ENCODE results near the gene ZNF26.
A peak's percentile ranks its signal among the peaks of the same experiment; 100 is the strongest.
"Not testable (repeated sequence)": the region's sequence is repeated elsewhere in the genome, so short reads cannot be mapped to it uniquely, and the experiment has no call there.

The ZNF26 gene

GRCh38 chr12:132986001-132986884, at the start of gene ZNF26:
ZNF26 (plus strand) TSS chr12:132986367; CDS start chr12:132986841, 474 bp downstream.
- Mint-ChIP-seq H3K9me3 (peaks cover 44% of the 10 kb centered on the region), H3K4me3 (peak within 1 kb of the TSS; percentile 84), H3K27ac (peak within 1 kb of the TSS; percentile 89), H3K4me1 (peaks cover 34% of the 10 kb centered on the region), H3K27me3 (peaks cover 3% of the 10 kb centered on the region), H3K36me3 (ENCODE audit: low read depth) (peaks cover 45% of the 10 kb centered on the region)
- ATAC-seq (peak; percentile 98), DNase-seq (peak; percentile 87)

GRCh38 chr12:132936921-132937320, 49.2 kb upstream of the ZNF26 start:
- H3K27ac Mint-ChIP-seq, H3K27me3 Mint-ChIP-seq, ATAC-seq, H3K4me3 Mint-ChIP-seq, H3K4me1 Mint-ChIP-seq, DNase-seq: not testable (repeated sequence)
- peaks cover 59% of the 10 kb centered on the region for H3K9me3 Mint-ChIP-seq
- peaks cover 62% of the 10 kb centered on the region for H3K36me3 Mint-ChIP-seq (ENCODE audit: low read depth)

- ATAC-seq: no peak
- Mint-ChIP-seq H3K36me3 (ENCODE audit: low read depth) (peaks cover 62% of the 10 kb centered on the region), H3K27ac (no peak overlapping the region), H3K4me1 (no peaks in the 10 kb centered on the region), H3K27me3 (no peaks in the 10 kb centered on the region), H3K4me3 (no peak overlapping the region), H3K9me3 (peaks cover 55% of the 10 kb centered on the region)
- no peak for DNase-seq
Measured at GRCh38 chr12:132937476-132937875, 48.7 kb upstream of the ZNF26 start.

- not testable (repeated sequence) for H3K4me1 Mint-ChIP-seq, H3K27me3 Mint-ChIP-seq, H3K27ac Mint-ChIP-seq, DNase-seq, ATAC-seq, H3K4me3 Mint-ChIP-seq
- H3K9me3 Mint-ChIP-seq: peaks cover 47% of the 10 kb centered on the region
- peaks cover 64% of the 10 kb centered on the region for H3K36me3 Mint-ChIP-seq (ENCODE audit: low read depth)
Measured at GRCh38 chr12:132938807-132939206, 47.4 kb upstream of the ZNF26 start.

- Mint-ChIP-seq H3K27me3 (no peaks in the 10 kb centered on the region), H3K4me3 (no peak overlapping the region), H3K4me1 (no peaks in the 10 kb centered on the region), H3K27ac (no peak overlapping the region), H3K9me3 (peaks cover 45% of the 10 kb centered on the region), H3K36me3 (ENCODE audit: low read depth) (peaks cover 67% of the 10 kb centered on the region)
- no peak for DNase-seq
- no peak for ATAC-seq
Measured at GRCh38 chr12:132940071-132940719, 46.0 kb upstream of the ZNF26 start.

- peaks cover 45% of the 10 kb centered on the region for H3K9me3 Mint-ChIP-seq
- no peaks in the 10 kb centered on the region for H3K27me3 Mint-ChIP-seq
- H3K4me1 Mint-ChIP-seq: no peaks in the 10 kb centered on the region
- no peak overlapping the region for H3K4me3 Mint-ChIP-seq
- ATAC-seq: no peak
- peak overlapping the region; percentile 41 for H3K27ac Mint-ChIP-seq
- DNase-seq: no peak
- peaks cover 69% of the 10 kb centered on the region for H3K36me3 Mint-ChIP-seq (ENCODE audit: low read depth)
Measured at GRCh38 chr12:132941336-132941954, 44.7 kb upstream of the ZNF26 start.

- DNase-seq (no peak), ATAC-seq (no peak)
- H3K4me3 Mint-ChIP-seq: no peak overlapping the region
- no peaks in the 10 kb centered on the region for H3K27me3 Mint-ChIP-seq
- H3K36me3 Mint-ChIP-seq (ENCODE audit: low read depth): peaks cover 73% of the 10 kb centered on the region
- H3K9me3 Mint-ChIP-seq: peaks cover 37% of the 10 kb centered on the region
- no peak overlapping the region for H3K27ac Mint-ChIP-seq
- H3K4me1 Mint-ChIP-seq: no peaks in the 10 kb centered on the region
Measured at GRCh38 chr12:132942611-132943010, 43.6 kb upstream of the ZNF26 start.

- Mint-ChIP-seq H3K27ac (no peak overlapping the region), H3K36me3 (ENCODE audit: low read depth) (peaks cover 82% of the 10 kb centered on the region), H3K4me3 (no peak overlapping the region), H3K27me3 (no peaks in the 10 kb centered on the region), H3K9me3 (peaks cover 47% of the 10 kb centered on the region), H3K4me1 (no peaks in the 10 kb centered on the region)
- DNase-seq (no peak), ATAC-seq (no peak)
Measured at GRCh38 chr12:132945806-132946205, 40.4 kb upstream of the ZNF26 start.

- no peaks in the 10 kb centered on the region for H3K27me3 Mint-ChIP-seq
- DNase-seq: no peak
- H3K27ac Mint-ChIP-seq: no peak overlapping the region
- no peak overlapping the region for H3K4me3 Mint-ChIP-seq
- ATAC-seq: no peak
- no peaks in the 10 kb centered on the region for H3K4me1 Mint-ChIP-seq
- H3K9me3 Mint-ChIP-seq: peaks cover 42% of the 10 kb centered on the region
- peaks cover 76% of the 10 kb centered on the region for H3K36me3 Mint-ChIP-seq (ENCODE audit: low read depth)
Measured at GRCh38 chr12:132946246-132946820, 39.8 kb upstream of the ZNF26 start.

- H3K27ac Mint-ChIP-seq: no peak overlapping the region
- no peaks in the 10 kb centered on the region for H3K27me3 Mint-ChIP-seq
- no peak overlapping the region for H3K4me3 Mint-ChIP-seq
- H3K9me3 Mint-ChIP-seq: peaks cover 40% of the 10 kb centered on the region
- no peak for DNase-seq
- peaks cover 66% of the 10 kb centered on the region for H3K36me3 Mint-ChIP-seq (ENCODE audit: low read depth)
- H3K4me1 Mint-ChIP-seq: no peaks in the 10 kb centered on the region
- no peak for ATAC-seq
Measured at GRCh38 chr12:132948146-132949066, 37.8 kb upstream of the ZNF26 start.

GRCh38 chr12:132949936-132950837, 36.0 kb upstream of the ZNF26 start:
- ATAC-seq (no peak), DNase-seq (no peak)
- peaks cover 15% of the 10 kb centered on the region for H3K4me1 Mint-ChIP-seq
- peaks cover 57% of the 10 kb centered on the region for H3K36me3 Mint-ChIP-seq (ENCODE audit: low read depth)
- H3K27me3 Mint-ChIP-seq: no peaks in the 10 kb centered on the region
- peaks cover 38% of the 10 kb centered on the region for H3K9me3 Mint-ChIP-seq
- no peak overlapping the region for H3K27ac Mint-ChIP-seq
- H3K4me3 Mint-ChIP-seq: no peak overlapping the region

- H3K9me3 Mint-ChIP-seq: peaks cover 33% of the 10 kb centered on the region
- ATAC-seq: no peak
- H3K4me1 Mint-ChIP-seq: peaks cover 20% of the 10 kb centered on the region
- no peak for DNase-seq
- H3K4me3 Mint-ChIP-seq: no peak overlapping the region
- H3K27ac Mint-ChIP-seq: no peak overlapping the region
- no peaks in the 10 kb centered on the region for H3K27me3 Mint-ChIP-seq
- peaks cover 51% of the 10 kb centered on the region for H3K36me3 Mint-ChIP-seq (ENCODE audit: low read depth)
Measured at GRCh38 chr12:132950844-132951535, 35.2 kb upstream of the ZNF26 start.

All from activated naive CD8-positive, alpha-beta T cell treated with anti-CD3 and anti-CD28 coated beads, Interleukin-2, amount 50 U/mL, for 24 hours (primary cell).